Neutrophil (primary cell): ENCODE measurements around the gene ATRIP.
A peak's percentile ranks its signal among the peaks of the same experiment; 100 is the strongest.
"Not testable (repeated sequence)": the region's sequence is repeated elsewhere in the genome, so short reads cannot be mapped to it uniquely, and the experiment has no call there.

Experiments
- H3K27ac ChIP-seq: fragments of 200-600 bp; sonication (generic); 2 replicates; pipeline ENCODE4 v1.5.1; 2016; ENCODE audit warnings: mild to moderate bottlenecking, moderate library complexity
- H3K27me3 ChIP-seq: fragments of 200-600 bp; sonication (generic); 2 replicates; pipeline ENCODE4 v1.6.0; 2016; ENCODE audit warnings: mild to moderate bottlenecking
- H3K36me3 ChIP-seq: fragments of 200-600 bp; sonication (generic); 2 replicates; pipeline ENCODE4 v1.5.1; 2017
- H3K4me1 ChIP-seq, 2 experiments: fragments of 200-600 bp in 1 of 2; sonication (generic) in 1 of 2; 1 replicate in 1 of 2; 2 replicates in 1 of 2; pipeline versions ENCODE4 v1.5.1 to v1.6.1; 2013 to 2016; ENCODE audit warnings: low read depth in 1 of 2, low read length in 1 of 2, mild to moderate bottlenecking in 1 of 2, moderate library complexity in 1 of 2; ENCODE audit not compliant: control insufficient read depth in 1 of 2, insufficient read depth in 1 of 2
- H3K4me3 ChIP-seq, 2 experiments: fragments of 200-600 bp in 1 of 2; sonication (generic) in 1 of 2; 1 replicate in 1 of 2; 2 replicates in 1 of 2; pipeline ENCODE4 v1.5.1; 2013 to 2016; ENCODE audit warnings: low read depth in 1 of 2, low read length in 1 of 2, mild to moderate bottlenecking in 1 of 2, moderate library complexity in 1 of 2
- H3K9me3 ChIP-seq: fragments of 200-600 bp; sonication (generic); 2 replicates; pipeline ENCODE4 v1.5.1; 2016
- TF ChIP-seq, protein P1 (sequence below): fragments of 200-600 bp; sonication (generic); IDR thresholded peaks from 2 replicates; pipeline ENCODE4 v1.5.1; 2016; ENCODE audit warnings: antibody characterized with exemption

ATRIP gene

GRCh38 chr3:48472923-48473616, 26.5 kb downstream of the ATRIP start:
- no peaks in the 10 kb centered on the region for H3K9me3 ChIP-seq
- H3K27ac ChIP-seq = peak overlapping the region; percentile 95
- TF ChIP-seq, protein P1, sequence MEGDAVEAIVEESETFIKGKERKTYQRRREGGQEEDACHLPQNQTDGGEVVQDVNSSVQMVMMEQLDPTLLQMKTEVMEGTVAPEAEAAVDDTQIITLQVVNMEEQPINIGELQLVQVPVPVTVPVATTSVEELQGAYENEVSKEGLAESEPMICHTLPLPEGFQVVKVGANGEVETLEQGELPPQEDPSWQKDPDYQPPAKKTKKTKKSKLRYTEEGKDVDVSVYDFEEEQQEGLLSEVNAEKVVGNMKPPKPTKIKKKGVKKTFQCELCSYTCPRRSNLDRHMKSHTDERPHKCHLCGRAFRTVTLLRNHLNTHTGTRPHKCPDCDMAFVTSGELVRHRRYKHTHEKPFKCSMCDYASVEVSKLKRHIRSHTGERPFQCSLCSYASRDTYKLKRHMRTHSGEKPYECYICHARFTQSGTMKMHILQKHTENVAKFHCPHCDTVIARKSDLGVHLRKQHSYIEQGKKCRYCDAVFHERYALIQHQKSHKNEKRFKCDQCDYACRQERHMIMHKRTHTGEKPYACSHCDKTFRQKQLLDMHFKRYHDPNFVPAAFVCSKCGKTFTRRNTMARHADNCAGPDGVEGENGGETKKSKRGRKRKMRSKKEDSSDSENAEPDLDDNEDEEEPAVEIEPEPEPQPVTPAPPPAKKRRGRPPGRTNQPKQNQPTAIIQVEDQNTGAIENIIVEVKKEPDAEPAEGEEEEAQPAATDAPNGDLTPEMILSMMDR = peak; percentile 51
- H3K4me1 ChIP-seq = peaks cover 29 to 36% of the 10 kb centered on the region in 2 experiments
- no peaks in the 10 kb centered on the region for H3K27me3 ChIP-seq
- H3K4me3 ChIP-seq = peak overlapping the region; percentile 69 to 73
- H3K36me3 ChIP-seq = peaks cover 25% of the 10 kb centered on the region

DNA sequence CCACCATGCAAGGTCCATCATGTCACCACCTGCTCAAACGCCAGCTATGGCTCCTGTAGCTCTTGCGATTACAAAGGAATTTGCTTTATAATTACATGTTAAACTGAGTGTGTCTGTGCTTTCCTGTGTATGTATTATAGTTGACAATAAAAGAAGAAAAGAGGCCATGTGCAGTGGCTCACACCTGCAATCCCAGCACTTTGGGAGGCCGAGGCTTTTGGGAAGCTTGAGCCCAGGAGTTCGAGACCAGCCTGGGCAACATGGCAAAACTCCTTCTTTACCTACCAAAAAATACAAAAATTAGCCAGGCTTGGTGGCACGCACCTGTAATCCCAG, 27.0 kb downstream of the ATRIP start:
- Histone ChIP-seq H3K4me1 (peaks cover 30 to 41% of the 10 kb centered on the region in 2 experiments), H3K36me3 (peaks cover 22% of the 10 kb centered on the region), H3K4me3 (peak overlapping the region; percentile 69 to 73), H3K9me3 (no peaks in the 10 kb centered on the region), H3K27me3 (no peaks in the 10 kb centered on the region), H3K27ac (peak overlapping the region; percentile 95)
- TF ChIP-seq, protein P1 = no peak

DNA sequence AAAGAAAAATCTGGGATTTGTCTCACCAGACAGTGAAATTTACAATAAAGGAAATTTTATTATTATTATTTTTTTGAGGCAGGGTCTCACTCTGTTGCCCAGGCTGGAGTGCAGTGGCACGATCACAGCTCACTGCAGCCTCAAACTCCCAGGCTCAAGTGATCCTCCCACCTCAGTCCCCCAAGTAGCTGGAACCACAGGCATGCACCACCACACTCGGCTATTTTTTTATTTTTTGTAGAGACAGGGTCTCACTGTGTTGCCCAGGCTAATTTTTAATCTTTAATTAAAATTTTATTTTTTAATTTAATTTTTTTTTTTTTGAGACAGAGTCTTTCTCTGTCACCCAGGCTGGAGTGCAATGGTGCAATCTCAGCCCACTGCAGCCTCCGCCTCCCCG, 27.5 kb downstream of the ATRIP start:
- peak overlapping the region; percentile 95 for H3K27ac ChIP-seq
- peaks cover 34 to 46% of the 10 kb centered on the region in 2 experiments for H3K4me1 ChIP-seq

DNA sequence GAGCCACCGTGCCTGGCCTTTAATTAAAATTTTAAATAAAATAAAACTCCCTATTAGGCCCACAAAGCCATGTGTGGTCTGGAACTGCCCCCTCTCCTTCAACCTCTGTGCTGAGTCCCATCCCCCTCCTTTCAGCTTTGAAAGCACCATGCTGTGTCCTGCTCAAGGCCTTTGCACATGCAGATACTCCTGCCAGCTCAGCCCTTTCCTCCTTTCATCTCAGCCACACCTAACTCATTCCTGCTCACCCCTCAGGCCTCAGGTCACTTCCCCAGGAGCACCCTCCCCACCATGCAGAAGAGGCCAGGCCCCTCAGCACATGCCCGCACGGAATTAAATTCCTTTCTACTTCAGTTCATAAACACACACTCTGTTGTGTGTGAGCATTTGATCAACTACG, 28.1 kb downstream of the ATRIP start:
- H3K27ac ChIP-seq = no peak overlapping the region
- no peaks in the 10 kb centered on the region for H3K27me3 ChIP-seq
- H3K36me3 ChIP-seq = peaks cover 17% of the 10 kb centered on the region
- no peak overlapping the region for H3K4me3 ChIP-seq
- TF ChIP-seq, protein P1 = no peak
- no peaks in the 10 kb centered on the region for H3K9me3 ChIP-seq
- peaks cover 36 to 50% of the 10 kb centered on the region in 2 experiments for H3K4me1 ChIP-seq

More for the DNA sequence above, 27.5 kb downstream of the ATRIP start:
- peaks cover 22% of the 10 kb centered on the region for H3K36me3 ChIP-seq
- H3K9me3 ChIP-seq, H3K27me3 ChIP-seq, H3K4me3 ChIP-seq: not testable (repeated sequence)

DNA sequence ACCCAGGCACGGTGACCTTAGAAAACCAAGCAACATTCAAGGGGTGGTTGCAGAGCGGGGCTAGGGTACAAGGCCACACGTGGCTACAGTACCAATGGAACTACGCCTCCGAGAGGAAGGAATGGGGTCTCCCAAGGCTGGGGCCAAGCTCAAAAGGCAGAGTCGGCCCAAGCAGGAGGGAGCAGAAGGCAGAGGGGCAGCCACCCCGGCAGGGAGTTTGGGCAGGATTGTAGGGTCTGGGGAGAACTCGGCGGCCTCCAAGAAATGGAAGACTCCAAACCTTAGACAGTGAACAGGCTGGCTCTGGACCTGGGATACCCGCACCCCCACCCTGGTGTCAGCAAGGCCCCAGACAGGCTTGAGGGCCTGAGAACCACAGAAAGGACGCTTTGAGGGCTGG, 28.7 kb downstream of the ATRIP start:
- Histone ChIP-seq H3K4me3 (no peak overlapping the region), H3K4me1 (peaks cover 30 to 44% of the 10 kb centered on the region in 2 experiments), H3K27ac (no peak overlapping the region), H3K27me3 (no peaks in the 10 kb centered on the region), H3K36me3 (peaks cover 11% of the 10 kb centered on the region), H3K9me3 (no peaks in the 10 kb centered on the region)
- TF ChIP-seq, protein P1 = no peak

DNA sequence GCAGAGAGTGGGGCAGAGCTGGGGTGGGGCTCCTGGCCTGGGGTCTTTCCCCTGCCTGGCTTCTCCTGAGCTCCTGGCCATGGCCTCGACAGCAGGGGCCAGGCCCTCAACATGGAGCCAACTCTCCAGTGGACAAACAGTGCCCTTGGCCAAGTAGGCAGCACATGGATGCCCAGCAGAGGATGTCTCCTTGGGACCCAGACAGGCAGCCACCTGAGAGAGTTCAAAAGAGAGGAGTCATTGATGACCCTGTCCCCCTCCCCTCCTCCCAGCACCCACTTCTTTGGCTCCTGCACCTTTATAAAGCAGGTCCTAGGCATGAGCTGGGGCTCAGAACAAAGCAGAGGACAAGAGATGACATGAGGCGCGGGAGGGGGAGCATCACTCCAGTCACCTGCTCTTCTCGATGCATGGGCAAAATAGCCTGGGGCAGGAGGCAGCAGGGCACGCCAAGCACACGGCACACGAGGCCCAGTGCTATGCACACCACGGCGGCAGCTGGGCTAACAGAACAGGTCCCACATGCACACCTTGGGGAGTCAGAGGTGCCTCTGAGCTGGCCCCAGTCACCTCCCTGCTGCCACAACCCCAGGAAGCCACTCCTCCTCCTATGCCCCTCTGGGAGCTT, 30.0 kb downstream of the ATRIP start:
- no peaks in the 10 kb centered on the region for H3K27me3 ChIP-seq
- H3K4me3 ChIP-seq = no peak overlapping the region
- H3K27ac ChIP-seq = no peak overlapping the region
- peaks cover 28 to 37% of the 10 kb centered on the region in 2 experiments for H3K4me1 ChIP-seq
- H3K9me3 ChIP-seq = no peaks in the 10 kb centered on the region
- TF ChIP-seq, protein P1 = no peak
- H3K36me3 ChIP-seq = peaks cover 7% of the 10 kb centered on the region
